Keratinocyte (primary cell): Measurements from ENCODE around the gene VAV2.

ENCODE experiments used
- CTCF ChIP-seq, 3 experiments: IDR thresholded peaks in 1 of 3; conservative IDR thresholded peaks in 1 of 3; optimal IDR thresholded peaks in 1 of 3; 2 replicates in 2 of 3; 3 replicates in 1 of 3; pipeline versions ENCODE3 to v1.5.1; 2011; ENCODE audit warnings: low read length in 3 of 3, mild to moderate bottlenecking in 3 of 3, moderate library complexity in 2 of 3, control low read depth in 1 of 3, inconsistent platforms in 1 of 3; ENCODE audit not compliant: insufficient read depth in 2 of 3; ENCODE audit errors: extremely low read depth in 1 of 3
- EZH2 ChIP-seq: IDR thresholded peaks from one replicate; pipeline ENCODE4 v1.6.1; 2012; ENCODE audit warnings: inconsistent platforms, mild to moderate bottlenecking, low read length, moderate library complexity

GRCh38 chr9:133855371-133855770 lies 136.8 kb downstream of the VAV2 start:
- TF ChIP-seq CTCF (optimal IDR thresholded peaks at IDR 0.05 in 1 of 3, IDR thresholded peaks at IDR 0.05 in 1 of 3, conservative IDR thresholded peaks at IDR 0.05 in 1 of 3; ENCODE audit: extremely low read depth in 1 of 3, insufficient read depth in 2 of 3, low read length in 3 of 3): no peak
- TF ChIP-seq EZH2: no peak
